HepG2 (cell line): ENCODE data around the gene PTAR1. TPM values are rescaled to one million over a fixed set of nuclear protein-coding genes. Genes with fewer than 3 reads are reported as not detected.

ENCODE experiments used
- ATAD3A ChIP-seq: sonication (generic); formaldehyde crosslinking; IDR thresholded peaks from 2 replicates; pipeline ENCODE4 v1.4.0; 2020; ENCODE audit warnings: missing genetic modification reagents
- EEA1 ChIP-seq: sonication (generic); formaldehyde crosslinking; IDR thresholded peaks from 2 replicates; pipeline ENCODE4 v1.5.1; 2020; ENCODE audit warnings: mild to moderate bottlenecking, missing genetic modification reagents, borderline replicate concordance
- EED ChIP-seq: sonication (generic); formaldehyde crosslinking; IDR thresholded peaks from 2 replicates; pipeline ENCODE4 v1.5.0; 2020; ENCODE audit warnings: mild to moderate bottlenecking, missing genetic modification reagents
- ZFP36 ChIP-seq: fragments of 150-350 bp; IDR thresholded peaks from 2 replicates; pipeline ENCODE4 v1.6.1; 2018; ENCODE audit warnings: borderline replicate concordance, low read length, low read depth; ENCODE audit not compliant: partially characterized antibody
- ZIK1 ChIP-seq: sonication (generic); formaldehyde crosslinking; IDR thresholded peaks from 2 replicates; pipeline ENCODE4 v1.5.0; 2020; ENCODE audit warnings: mild to moderate bottlenecking, low read depth, missing genetic modification reagents, borderline replicate concordance
- ZNF557 ChIP-seq: sonication (generic); formaldehyde crosslinking; IDR thresholded peaks from 2 replicates; pipeline ENCODE4 v1.4.0; 2020; ENCODE audit warnings: missing genetic modification reagents
- ZNF619 ChIP-seq: sonication (generic); formaldehyde crosslinking; IDR thresholded peaks from 2 replicates; pipeline ENCODE4 v1.4.0; 2020; ENCODE audit warnings: mild to moderate bottlenecking, missing genetic modification reagents
- ZNF670 ChIP-seq: sonication (generic); formaldehyde crosslinking; IDR thresholded peaks from 2 replicates; pipeline ENCODE4 v1.8.0; 2022; ENCODE audit warnings: mild to moderate bottlenecking, missing genetic modification reagents, borderline replicate concordance
- ZNF768 ChIP-seq: sonication (generic); formaldehyde crosslinking; IDR thresholded peaks from 2 replicates; pipeline ENCODE4 v1.4.0; 2020; ENCODE audit warnings: missing genetic modification reagents
- ZNF775 ChIP-seq: sonication (generic); formaldehyde crosslinking; IDR thresholded peaks from 2 replicates; pipeline ENCODE4 v1.4.0; 2020; ENCODE audit warnings: missing genetic modification reagents, mild to moderate bottlenecking, moderate library complexity, borderline replicate concordance
- polyA plus RNA-seq, 8 experiments: library from polyadenylated mRNA; depleted of rRNA in 3 of 8; stranded (reverse) in 7 of 8; unstranded in 1 of 8; fragments of >200 nt; fragmentation: Illumina TruSeq in 4 of 8; extraction: Trizol in 4 of 8; gene quantifications; 2 replicates each; pipeline versions ENCODE4 v1.2.1 to v1.2.3, GENCODE V29; 2011 to 2016; ENCODE audit warnings: low read depth in 4 of 8, missing spikeins in 1 of 8, mixed read lengths in 1 of 8; ENCODE audit not compliant: insufficient read depth in 1 of 8
- total RNA-seq, 5 experiments: library from RNA; depleted of rRNA; stranded (reverse); fragments of >200 nt; fragmentation: Illumina TruSeq; extraction: Trizol; gene quantifications; 2 replicates each; pipeline ENCODE4 v1.2.3, GENCODE V29; 2016; ENCODE audit warnings: low read depth in 1 of 5
- TF ChIP-seq, protein P1 (sequence below), 2 experiments: IDR thresholded peaks; 2 replicates each; pipeline ENCODE4 v1.6.1; 2011 to 2012; ENCODE audit warnings: low read length in 2 of 2, borderline replicate concordance in 1 of 2, low read depth in 1 of 2, mild to moderate bottlenecking in 1 of 2, moderate library complexity in 1 of 2
- TF ChIP-seq, protein P2 (sequence below): sonication (generic); formaldehyde crosslinking; IDR thresholded peaks from 2 replicates; pipeline ENCODE4 v1.5.0; 2020; ENCODE audit warnings: mild to moderate bottlenecking, missing genetic modification reagents, moderate library complexity

PTAR1 gene
- total and polyA plus RNA-seq, 2 of the 13 experiments (the other 11 are each of a cell fraction or from before 2014, with no cell fraction given) = 26.5 to 42.1 TPM

DNA sequence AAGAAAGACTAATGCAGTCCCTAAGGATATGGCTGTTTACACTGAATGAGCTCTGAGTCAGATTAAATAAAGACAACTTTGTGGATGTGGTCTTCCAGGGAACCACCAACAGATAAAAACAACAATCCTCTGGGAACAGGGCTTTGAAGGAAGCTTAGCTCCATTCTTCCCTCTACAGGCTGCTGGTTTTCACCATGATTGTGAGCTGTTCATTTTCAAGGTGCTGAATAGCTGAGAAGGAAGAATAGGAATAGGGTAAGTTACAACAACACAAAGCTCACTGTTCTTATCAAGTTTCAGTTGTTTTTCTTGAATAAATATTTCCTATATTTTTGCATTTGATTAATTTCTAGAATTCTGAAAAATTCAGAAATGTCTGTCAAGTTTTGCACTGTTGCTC, 25.9 kb upstream of the PTAR1 start (continued):
- TF ChIP-seq, protein P1, sequence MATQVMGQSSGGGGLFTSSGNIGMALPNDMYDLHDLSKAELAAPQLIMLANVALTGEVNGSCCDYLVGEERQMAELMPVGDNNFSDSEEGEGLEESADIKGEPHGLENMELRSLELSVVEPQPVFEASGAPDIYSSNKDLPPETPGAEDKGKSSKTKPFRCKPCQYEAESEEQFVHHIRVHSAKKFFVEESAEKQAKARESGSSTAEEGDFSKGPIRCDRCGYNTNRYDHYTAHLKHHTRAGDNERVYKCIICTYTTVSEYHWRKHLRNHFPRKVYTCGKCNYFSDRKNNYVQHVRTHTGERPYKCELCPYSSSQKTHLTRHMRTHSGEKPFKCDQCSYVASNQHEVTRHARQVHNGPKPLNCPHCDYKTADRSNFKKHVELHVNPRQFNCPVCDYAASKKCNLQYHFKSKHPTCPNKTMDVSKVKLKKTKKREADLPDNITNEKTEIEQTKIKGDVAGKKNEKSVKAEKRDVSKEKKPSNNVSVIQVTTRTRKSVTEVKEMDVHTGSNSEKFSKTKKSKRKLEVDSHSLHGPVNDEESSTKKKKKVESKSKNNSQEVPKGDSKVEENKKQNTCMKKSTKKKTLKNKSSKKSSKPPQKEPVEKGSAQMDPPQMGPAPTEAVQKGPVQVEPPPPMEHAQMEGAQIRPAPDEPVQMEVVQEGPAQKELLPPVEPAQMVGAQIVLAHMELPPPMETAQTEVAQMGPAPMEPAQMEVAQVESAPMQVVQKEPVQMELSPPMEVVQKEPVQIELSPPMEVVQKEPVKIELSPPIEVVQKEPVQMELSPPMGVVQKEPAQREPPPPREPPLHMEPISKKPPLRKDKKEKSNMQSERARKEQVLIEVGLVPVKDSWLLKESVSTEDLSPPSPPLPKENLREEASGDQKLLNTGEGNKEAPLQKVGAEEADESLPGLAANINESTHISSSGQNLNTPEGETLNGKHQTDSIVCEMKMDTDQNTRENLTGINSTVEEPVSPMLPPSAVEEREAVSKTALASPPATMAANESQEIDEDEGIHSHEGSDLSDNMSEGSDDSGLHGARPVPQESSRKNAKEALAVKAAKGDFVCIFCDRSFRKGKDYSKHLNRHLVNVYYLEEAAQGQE (IDR thresholded peaks at IDR 0.05; ENCODE audit: borderline replicate concordance in 1 of 2, low read depth in 1 of 2, low read length in 2 of 2) = peak; percentile 17 to 91
- no peak for TF ChIP-seq ZNF775 (CRISPR knock-in tag)
- TF ChIP-seq EED (CRISPR knock-in tag) = no peak
- no peak for TF ChIP-seq ZNF619 (CRISPR knock-in tag)
- no peak for TF ChIP-seq ZNF670 (CRISPR knock-in tag)
- no peak for TF ChIP-seq EEA1 (CRISPR knock-in tag)
- TF ChIP-seq, protein P2, sequence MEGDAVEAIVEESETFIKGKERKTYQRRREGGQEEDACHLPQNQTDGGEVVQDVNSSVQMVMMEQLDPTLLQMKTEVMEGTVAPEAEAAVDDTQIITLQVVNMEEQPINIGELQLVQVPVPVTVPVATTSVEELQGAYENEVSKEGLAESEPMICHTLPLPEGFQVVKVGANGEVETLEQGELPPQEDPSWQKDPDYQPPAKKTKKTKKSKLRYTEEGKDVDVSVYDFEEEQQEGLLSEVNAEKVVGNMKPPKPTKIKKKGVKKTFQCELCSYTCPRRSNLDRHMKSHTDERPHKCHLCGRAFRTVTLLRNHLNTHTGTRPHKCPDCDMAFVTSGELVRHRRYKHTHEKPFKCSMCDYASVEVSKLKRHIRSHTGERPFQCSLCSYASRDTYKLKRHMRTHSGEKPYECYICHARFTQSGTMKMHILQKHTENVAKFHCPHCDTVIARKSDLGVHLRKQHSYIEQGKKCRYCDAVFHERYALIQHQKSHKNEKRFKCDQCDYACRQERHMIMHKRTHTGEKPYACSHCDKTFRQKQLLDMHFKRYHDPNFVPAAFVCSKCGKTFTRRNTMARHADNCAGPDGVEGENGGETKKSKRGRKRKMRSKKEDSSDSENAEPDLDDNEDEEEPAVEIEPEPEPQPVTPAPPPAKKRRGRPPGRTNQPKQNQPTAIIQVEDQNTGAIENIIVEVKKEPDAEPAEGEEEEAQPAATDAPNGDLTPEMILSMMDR = peak; percentile 46
- no peak for TF ChIP-seq ZFP36
- TF ChIP-seq ZNF557 (CRISPR knock-in tag) = no peak
- no peak for TF ChIP-seq ZNF768 (CRISPR knock-in tag)
- TF ChIP-seq ATAD3A (CRISPR knock-in tag) = no peak
- no peak for TF ChIP-seq ZIK1
